ENCODE data around the gene APOBEC3F.
"Not testable (repeated sequence)": the region's sequence is repeated elsewhere in the genome, so short reads cannot be mapped to it uniquely, and the experiment has no call there.

DNA sequence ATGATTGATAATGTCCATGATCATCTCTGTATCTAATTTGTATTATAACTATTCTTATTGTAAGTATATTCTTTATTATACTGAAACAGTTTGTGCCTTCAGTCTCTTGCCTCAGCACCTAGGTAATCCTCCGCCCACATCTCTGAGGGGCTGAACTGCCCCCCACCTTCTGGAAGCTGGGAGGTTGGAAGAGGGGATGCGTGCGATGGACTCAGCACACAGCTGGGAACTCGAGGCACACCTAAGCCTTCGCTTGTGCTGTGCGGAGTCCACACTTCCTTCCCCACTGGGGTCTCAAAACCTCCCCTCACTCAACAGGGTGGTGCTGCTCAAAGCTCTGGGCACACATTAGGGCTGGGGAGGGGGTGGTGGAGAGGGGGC is 27.1 kb upstream of the APOBEC3F start:
- TF ChIP-seq, protein P1, sequence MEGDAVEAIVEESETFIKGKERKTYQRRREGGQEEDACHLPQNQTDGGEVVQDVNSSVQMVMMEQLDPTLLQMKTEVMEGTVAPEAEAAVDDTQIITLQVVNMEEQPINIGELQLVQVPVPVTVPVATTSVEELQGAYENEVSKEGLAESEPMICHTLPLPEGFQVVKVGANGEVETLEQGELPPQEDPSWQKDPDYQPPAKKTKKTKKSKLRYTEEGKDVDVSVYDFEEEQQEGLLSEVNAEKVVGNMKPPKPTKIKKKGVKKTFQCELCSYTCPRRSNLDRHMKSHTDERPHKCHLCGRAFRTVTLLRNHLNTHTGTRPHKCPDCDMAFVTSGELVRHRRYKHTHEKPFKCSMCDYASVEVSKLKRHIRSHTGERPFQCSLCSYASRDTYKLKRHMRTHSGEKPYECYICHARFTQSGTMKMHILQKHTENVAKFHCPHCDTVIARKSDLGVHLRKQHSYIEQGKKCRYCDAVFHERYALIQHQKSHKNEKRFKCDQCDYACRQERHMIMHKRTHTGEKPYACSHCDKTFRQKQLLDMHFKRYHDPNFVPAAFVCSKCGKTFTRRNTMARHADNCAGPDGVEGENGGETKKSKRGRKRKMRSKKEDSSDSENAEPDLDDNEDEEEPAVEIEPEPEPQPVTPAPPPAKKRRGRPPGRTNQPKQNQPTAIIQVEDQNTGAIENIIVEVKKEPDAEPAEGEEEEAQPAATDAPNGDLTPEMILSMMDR (IDR thresholded peaks at IDR 0.05): not testable (repeated sequence)
- not testable (repeated sequence) for TF ChIP-seq EZH2 (IDR thresholded peaks at IDR 0.05; ENCODE audit: borderline replicate concordance, insufficient read depth, low read depth, low read length, poor library complexity, severe bottlenecking)
